ENCODE results near the gene CXorf49. TPM values are rescaled to one million over a fixed set of nuclear protein-coding genes. Genes with fewer than 3 reads are reported as not detected.

Gene CXorf49
- total and polyA plus RNA-seq, 2 donors (not counting 3 experiments of a cell fraction or from before 2014, with no cell fraction given): not detected

DNA sequence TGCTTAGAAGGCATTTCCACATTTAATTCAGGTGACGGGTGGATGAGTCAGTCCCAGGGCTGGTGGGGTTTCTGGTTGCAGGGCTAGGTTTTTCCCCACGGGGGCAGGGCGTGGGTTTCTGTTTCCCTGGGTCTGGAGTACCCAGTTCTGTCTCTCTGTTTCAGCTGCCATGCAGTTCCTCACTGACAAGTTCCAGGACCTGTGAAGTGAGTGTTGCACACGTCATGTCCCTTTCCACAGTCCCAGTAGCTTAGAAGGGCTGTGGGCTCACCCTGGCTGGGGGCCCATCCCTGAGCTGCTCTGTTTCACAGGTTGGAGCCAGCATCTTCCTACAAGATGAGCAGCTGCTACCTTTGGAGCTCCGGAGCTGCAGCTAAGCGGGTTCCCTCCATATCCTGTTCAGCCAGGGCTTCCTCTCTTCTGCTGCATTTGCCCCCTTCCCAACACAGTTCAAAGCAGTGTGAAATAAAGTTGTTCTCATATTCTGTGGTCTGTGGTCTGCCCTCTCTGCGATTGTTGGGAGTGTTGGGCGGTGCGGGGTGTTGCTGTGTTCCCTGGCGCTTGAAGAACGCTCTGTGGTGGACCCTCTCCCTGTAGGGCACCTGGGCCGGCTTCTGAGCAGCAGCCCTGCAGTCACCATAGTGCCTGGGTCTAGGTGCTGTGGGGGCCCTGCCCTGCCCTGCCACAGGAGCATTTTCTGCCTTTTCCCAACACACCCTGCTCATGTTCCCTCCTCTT is 46.9 kb downstream of the CXorf49 start:
- TF ChIP-seq POLR2AphosphoS5 (IDR thresholded peaks at IDR 0.05; ENCODE audit: insufficient read depth, low read depth, low read length) (no peak), JUN (IDR thresholded peaks at IDR 0.05; ENCODE audit: borderline replicate concordance, insufficient read depth, insufficient read length, low read depth) (no peak), FOS (IDR thresholded peaks at IDR 0.05; ENCODE audit: borderline replicate concordance, insufficient read depth, low read length) (no peak), MYC (IDR thresholded peaks at IDR 0.05; ENCODE audit: low read depth, low read length) (no peak), CTCF (IDR thresholded peaks at IDR 0.05; ENCODE audit: extremely low read depth in 1 of 2, insufficient read depth in 1 of 2, low read depth in 1 of 2, low read length in 2 of 2) (no peak), EZH2 (IDR thresholded peaks at IDR 0.05; ENCODE audit: borderline replicate concordance, low read depth, low read length, severe bottlenecking) (no peak), MAX (IDR thresholded peaks at IDR 0.05; ENCODE audit: insufficient read depth, insufficient read length) (no peak), GATA2 (IDR thresholded peaks at IDR 0.05; ENCODE audit: insufficient read depth, insufficient read length, low read depth, low read length) (no peak), POLR2A (IDR thresholded peaks at IDR 0.05; ENCODE audit: low read depth, low read length) (no peak)
- dilution Hi-C loops (cut with MboI; ENCODE audit: extremely low pct_ligation_motif_present, low sequenced_read_pairs): no loop called here
- CTCF ChIA-PET: no interaction called here

More for the DNA sequence above, 46.9 kb downstream of the CXorf49 start:
- no TSS peak for BruUV-seq (replicated peaks)
- H3K4me2 ChIP-seq (ENCODE audit: insufficient read depth, low read length): no peak overlapping the region
- no peak for DNase-seq (ENCODE audit: low read depth, low spot score)
- no peak overlapping the region for H3K27ac ChIP-seq (ENCODE audit: insufficient read depth, low read depth, low read length)
- H2AFZ ChIP-seq (ENCODE audit: low read depth, low read length): no peak overlapping the region
- no peaks in the 10 kb centered on the region for H4K20me1 ChIP-seq (replicated peaks; ENCODE audit: control insufficient read depth, extremely low read depth, insufficient read depth, low read length)
- no peaks in the 10 kb centered on the region for H3K9me1 ChIP-seq (replicated peaks; ENCODE audit: control insufficient read depth, extremely low read depth, insufficient read depth, low read length)
- H3K9me3 ChIP-seq (replicated peaks; ENCODE audit: control insufficient read depth, insufficient read depth, low read length): no peaks in the 10 kb centered on the region
- POLR2A ChIA-PET: no interaction called here
- H3K4me3 ChIP-seq (replicated peaks in 1 of 3; ENCODE audit: insufficient read depth in 1 of 3, low read depth in 1 of 3, low read length in 3 of 3): no peak overlapping the region
- H3K27me3 ChIP-seq (ENCODE audit: control insufficient read depth in 2 of 2, insufficient read depth in 2 of 2, low read length in 2 of 2): no peaks in the 10 kb centered on the region
- no peaks in the 10 kb centered on the region for H3K79me2 ChIP-seq (ENCODE audit: control insufficient read depth, insufficient read depth, low read length)
- FAIRE-seq: no peak
- intact Hi-C loops (cut with micrococcal nuclease): no loop called here
- no peaks in the 10 kb centered on the region for H3K4me1 ChIP-seq (ENCODE audit: control insufficient read depth, extremely low read depth, insufficient read depth, low read length)
- H3K36me3 ChIP-seq (ENCODE audit: control insufficient read depth in 2 of 2, extremely low read depth in 1 of 2, insufficient read depth in 2 of 2, low read length in 2 of 2): no peaks in the 10 kb centered on the region
- H3K9ac ChIP-seq (replicated peaks; ENCODE audit: extremely low read depth, insufficient read depth, low read length): no peak overlapping the region
